NCI-H128 (cell line): ENCODE measurements around the gene VCL.
"Not testable (repeated sequence)": the region's sequence is repeated elsewhere in the genome, so short reads cannot be mapped to it uniquely, and the experiment has no call there.

Experiments
- DNase-seq: peaks from one replicate; lab custom pipeline; 2025; ENCODE audit not compliant: unreplicated experiment; lab: John Stamatoyannopoulos, UW

The VCL gene

DNA sequence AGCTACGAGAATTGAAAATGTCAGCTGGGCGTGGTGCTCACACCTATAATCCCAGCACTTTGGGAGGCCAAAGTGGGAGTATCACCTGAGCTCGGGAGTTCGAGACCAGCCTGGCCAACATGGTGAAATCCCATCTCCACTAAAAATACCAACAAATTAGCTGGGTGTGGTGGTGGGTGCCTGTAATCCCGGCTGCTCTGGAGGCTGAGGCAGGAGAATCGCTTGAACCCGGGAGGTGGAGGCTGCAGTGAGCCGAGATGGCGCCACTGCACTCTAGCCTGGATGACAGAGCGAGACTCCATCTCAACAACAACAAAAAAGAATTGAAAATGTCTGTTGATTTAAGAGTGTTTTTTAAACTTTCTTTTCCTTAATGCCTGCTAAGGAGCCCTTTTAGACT is 149.1 kb downstream of the VCL start:
- not testable (repeated sequence) for DNase-seq

DNA sequence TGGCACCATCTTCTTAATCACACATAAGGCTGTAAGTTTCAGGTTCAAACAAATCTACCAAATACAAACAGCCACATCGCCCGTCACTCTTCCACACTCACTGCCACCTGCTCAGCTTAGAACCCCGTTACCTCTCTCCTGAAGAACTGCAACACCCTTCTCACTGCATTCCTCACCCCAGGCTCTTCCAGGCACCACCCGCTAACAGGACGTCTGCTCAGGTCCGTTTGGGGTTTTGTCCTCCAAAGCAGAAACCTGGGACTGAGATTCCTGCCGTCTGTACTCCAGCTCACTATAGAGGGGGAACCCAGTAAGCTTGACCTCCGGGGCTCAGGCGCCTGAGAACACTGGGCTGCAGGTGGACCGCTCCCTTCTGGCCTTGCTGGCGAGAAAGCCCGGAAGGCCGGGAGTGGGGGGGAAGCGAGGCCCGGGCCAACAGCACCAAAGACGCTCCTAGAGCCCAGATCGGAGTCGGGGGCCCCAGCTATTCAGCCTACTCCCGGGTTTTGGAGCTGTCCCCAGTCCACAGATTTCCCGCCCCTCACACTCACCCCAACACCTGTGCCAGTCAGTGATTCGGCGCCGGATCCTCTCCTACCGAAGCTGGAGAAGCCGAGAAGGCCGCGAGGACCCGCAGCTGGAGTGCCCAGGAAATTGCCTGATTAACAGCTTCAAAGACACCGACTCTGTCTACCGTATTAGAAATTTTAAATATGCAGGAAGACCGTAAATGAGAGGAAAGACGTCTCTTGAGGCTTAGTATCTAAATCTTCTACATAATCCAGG is 152.5 kb downstream of the VCL start, which contains the start of gene AP3M1:
TSS of gene AP3M1 (minus strand) at position 625 of the 786 bp plus-strand sequence. CDS start 12,449 bp downstream, outside the sequence.
- DNase-seq = peak; percentile 92

DNA sequence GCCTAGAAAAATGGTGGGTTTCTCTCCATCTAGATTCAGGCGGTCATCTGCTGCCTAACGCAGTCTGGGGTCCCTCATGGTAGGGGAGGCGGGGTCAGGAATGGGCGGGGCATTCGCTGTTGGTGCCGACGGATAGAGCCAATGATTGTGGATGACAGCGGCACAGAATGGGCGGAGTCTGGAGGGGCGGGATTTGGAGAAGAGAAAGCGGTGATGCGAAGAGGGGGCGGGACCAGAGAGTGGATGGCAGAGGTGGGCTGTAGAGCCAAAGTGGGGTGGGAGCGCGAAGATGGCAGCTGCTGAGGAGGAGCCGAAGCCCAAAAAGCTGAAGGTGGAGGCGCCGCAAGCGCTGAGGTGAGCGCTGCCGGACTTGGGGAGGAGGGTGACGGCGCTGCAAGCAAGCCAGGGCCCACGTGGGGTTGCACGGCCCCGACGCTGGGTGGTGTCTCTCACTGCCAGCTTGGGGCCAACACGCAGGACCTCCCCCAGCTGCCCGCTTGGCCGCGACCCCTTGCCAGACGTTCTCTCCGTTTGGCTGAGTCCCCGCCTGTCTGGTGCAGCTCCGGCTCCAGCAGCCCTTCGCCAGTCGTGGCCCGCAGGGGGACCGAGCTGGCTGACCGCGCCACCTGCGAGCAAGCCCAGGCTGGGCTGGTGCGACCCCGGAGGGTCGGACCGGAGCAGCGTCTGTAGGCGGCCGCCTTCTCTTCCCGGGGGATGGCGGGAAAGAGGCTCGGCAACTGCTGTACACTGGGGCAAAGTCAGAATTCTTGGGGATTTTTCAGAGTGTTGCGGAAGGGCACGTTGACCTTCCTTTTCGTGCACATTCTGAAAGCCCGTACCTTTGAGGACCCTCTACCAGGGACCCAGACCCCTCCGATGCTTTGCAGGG is 153.3 kb downstream of the VCL start, which contains the start of gene ADK:
TSS of gene ADK (plus strand) at position 232 of the 889 bp plus-strand sequence. CDS start at position 290, 58 bp downstream.
- DNase-seq = peak; percentile 92

DNA sequence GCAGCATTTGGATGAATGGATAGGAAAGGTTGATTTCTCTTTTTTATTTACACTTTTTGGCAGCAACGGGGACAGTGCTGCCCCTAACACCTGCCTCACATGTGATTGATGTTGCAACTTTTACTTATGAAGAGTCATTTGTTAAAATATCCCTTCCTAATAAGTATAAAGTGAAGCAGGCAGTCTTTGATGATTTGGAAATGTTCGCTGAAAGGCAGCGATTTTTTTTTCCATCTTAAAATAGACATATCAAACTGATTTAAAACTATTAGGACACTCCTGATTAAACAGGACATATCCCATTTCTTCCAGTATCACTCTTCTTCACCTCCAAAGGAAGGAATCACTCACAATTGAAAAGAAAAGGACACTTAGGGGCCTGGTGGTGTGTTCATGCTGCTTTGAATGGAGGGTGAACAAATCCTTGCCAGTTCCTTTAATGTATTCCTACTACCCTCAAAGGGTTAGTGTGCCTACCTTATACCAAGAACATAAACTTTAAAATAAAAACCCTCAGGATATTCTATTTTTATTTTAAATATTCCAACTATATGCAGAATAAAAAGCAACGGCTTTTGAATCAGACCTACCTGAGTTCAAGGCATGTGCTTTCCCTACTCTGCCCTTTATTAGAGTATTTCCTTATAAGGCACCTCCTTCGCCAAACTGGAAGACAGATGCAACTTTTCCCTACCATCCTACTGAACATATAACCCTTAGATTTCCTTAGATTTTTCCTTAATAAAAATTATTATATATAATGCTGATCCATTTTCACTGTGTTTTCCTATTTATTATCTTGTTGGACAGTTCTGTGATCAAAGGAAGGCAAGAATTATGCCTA is 154.2 kb downstream of the VCL start:
- DNase-seq = no peak

DNA sequence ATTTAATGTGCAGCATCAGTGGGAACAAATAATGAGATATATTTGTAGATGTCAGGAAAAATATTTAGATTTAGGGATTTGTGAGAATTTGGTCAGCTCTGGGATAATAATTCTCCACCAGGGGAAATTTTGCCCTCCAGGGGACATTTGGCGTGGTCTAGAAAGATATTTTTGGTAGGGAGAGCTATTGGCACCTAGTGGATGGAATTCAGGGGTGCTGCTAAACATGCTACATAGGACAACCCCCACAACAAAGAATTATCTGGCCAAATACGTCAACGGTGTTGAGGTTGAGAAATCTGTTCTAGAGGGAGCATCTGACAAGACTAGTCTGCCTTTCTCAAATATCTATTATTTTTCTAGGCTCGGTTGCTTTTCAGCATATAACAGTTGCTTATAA is 155.2 kb downstream of the VCL start:
- no peak for DNase-seq

DNA sequence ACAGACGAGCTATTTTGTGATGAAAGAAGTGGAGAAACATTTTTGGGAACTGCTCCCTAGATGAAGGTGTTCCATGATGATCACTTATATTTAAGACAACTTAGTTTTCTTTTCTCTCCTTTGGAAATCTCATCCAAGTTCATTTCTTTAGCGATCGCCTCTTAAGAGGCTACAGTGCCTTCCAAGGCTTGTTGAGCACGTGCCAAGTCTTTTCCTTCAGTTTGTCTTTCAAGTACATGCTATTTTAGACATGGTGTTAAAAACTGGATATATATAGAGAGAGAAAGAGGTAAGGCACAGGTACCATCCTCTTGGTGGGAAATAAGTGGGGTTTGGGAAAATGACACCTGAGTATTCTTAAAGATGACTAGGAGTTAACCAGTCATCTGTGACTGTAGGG is 155.8 kb downstream of the VCL start:
- DNase-seq = no peak

DNA sequence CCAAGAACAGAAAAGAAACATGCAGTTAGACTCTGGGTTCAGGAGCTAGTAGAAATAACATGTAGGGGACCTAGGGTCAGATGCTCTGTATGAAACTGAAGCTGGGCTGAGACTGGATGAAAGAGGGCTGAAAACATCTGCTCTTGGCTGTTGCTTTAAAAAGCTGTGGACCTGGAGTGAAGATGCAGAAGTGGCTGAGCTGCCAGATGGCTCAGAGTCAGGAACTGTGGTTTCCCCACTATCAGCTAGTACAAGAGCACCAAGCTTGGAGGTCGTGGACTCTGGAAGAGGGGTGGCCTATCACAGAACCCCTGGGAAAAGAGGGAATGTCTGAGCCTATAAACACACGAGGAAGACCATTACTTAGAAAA is 159.0 kb downstream of the VCL start:
- DNase-seq = no peak

DNA sequence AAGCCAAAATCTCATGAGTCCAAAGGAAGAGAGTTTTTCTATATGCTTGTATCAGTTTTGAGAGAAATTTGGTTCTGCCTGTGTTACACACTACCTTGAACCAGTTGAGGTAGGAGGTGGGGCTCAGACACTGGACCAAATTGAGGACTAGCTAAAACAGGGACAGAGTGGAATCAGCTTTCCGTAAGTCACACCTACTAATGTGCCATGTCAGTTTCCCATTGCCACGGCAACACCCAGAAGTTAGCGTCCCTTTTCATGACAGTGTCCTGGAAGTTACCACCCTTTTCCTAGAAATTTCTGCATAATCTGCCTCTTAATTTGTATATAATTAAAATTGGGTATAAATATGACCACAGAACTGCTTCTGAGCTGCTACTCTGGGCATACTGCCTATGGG is 162.1 kb downstream of the VCL start:
- DNase-seq = no peak

DNA sequence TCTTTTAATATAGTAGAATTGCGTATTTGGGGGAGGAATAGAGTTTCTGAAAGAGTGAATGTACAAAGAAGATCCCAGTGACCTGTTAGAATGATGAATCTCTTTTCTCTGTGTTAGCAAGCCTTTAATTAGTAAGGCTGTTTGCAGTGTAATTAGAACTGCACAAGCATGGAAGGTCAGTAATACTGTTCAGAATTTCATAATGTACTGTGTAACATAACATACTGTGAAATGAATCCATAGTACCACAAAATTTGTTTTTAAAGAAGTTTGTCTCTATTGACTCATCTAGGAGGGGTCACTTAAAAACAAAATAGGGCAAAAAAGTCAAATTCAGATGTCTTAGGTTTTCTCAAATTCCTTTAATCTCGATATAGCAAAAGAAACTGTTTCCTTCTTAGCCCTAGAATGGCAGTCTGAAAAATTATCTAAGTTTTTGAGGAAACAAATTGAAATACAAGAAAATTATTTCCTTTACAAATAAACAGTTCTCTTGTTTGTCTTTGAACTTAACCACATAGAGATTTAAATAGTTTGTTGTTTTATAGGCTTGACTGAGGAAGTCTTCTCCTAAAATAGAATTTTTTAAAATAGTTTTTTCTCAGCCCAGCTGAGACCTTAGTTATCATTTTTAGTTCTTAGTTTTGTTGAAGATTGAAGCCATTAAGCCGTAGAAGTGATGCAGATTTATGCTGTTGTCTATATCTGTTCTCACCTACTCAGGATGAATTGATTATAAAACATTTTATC is 165.6 kb downstream of the VCL start:
- no peak for DNase-seq

DNA sequence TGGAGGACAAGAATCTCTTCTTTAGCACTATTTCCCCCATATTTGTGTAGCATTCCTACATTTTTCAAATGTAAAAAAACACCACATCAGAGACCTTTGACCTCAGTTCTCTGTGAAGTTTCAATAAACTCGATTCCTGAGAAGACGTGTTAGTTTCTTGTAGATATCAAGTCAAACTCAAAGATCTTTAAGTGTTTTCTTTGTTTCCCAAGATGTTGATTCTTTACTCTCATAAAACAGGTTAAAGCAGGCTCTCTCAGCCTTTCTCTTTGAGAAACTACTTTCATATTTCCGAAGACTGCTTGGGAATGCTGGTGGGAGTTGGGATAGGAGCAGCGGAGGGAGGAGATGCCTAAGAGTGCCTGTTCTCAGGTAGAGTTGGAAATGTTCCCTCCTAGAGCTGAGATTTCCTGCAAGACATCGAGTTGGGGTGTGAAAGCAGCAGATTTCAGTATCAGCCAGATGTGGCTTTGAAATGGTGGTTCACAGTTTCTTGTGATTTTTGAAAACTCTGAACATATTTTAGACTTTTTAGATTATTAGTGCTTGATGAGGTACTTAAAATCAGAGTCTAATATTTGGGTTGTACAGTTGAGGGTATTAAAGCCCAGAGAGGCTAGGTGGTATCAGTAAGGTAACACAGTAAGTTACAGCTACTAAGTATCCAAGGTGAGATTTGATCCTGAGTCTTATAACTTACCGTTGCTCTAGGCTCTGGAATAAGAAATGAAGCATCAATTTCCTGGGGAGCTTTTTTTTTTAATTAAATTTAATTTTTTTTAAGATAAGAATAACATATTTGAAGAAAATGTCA is 167.0 kb downstream of the VCL start:
- DNase-seq = no peak

DNA sequence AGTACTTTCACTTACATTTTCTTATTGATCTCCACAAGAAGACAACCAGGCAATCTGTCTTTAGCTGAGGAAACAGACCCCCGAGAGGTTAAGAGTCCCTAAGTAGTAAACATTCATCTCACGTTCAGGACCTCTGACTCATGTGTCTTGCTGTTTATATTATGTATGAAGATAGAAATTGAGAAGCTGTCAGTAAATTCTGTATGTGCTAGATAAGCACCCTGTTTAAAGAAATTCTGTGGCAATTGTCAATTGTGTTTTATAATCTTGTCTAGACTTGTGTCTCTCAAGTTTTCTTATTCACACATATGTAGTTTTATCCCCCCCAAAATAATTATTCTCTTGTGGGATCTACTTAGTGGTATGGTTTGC is 167.6 kb downstream of the VCL start:
- DNase-seq = no peak

DNA sequence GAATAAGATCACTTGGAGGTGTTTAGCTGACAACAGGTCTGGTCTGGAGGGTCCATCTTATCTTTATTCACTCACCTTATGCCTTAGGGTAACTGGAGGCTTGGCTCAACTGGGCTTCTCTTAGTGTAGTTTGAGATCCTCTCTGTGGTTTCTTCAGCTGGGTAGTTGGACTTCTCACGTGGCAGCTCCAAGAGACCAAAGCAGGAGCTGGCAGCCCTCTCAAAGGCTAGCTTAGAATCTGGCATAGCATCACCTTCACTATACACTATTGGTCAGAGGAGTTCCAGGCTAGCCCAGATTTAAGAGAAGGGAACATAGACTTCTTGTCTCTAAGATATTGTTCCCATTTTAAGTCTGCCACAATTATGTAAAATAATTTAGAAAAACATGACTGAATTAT is 169.5 kb downstream of the VCL start:
- no peak for DNase-seq
